ENCODE data around the gene TEX12.

- no peak for TF ChIP-seq CTCF (IDR thresholded peaks at IDR 0.05)
- no peak for TF ChIP-seq POLR2A (IDR thresholded peaks at IDR 0.05)
Measured at GRCh38 chr11:112129656-112130055, 37.5 kb upstream of the TEX12 start.

Data from body of pancreas (tissue), 4 donors.